HEK293 (cell line): ENCODE data around the gene FCHO1.
A peak's percentile ranks its signal among the peaks of the same experiment; 100 is the strongest.

ENCODE experiments used
- CTCF ChIA-PET: fragments of 350-600 bp; formaldehyde crosslinking; extraction: SDS; loops from one replicate; lab custom pipeline; 2021; ENCODE audit warnings: antibody characterized with exemption; lab: Yijun Ruan, JAX
- POLR2A ChIA-PET: fragments of 300-600 bp; formaldehyde crosslinking; extraction: SDS; loops from one replicate; lab custom pipeline; 2020; ENCODE audit warnings: antibody characterized with exemption, inconsistent platforms; lab: Yijun Ruan, JAX
- H3K27ac ChIP-seq: fragments of 200-500 bp; sonication (Bioruptor generic); 2 replicates; pipeline ENCODE4 v1.5.1; 2014; ENCODE audit warnings: low read depth, low read length, control low read depth, inconsistent platforms; ENCODE audit errors: extremely low read depth
- H3K36me3 ChIP-seq, 2 experiments: fragments of 200-500 bp in 1 of 2; sonication (Bioruptor generic) in 1 of 2; 1 replicate in 1 of 2; 2 replicates in 1 of 2; pipeline ENCODE4 v1.5.1; 2014 to 2017; ENCODE audit warnings: inconsistent platforms in 2 of 2, low read length in 2 of 2; ENCODE audit not compliant: control insufficient read depth in 2 of 2, insufficient read depth in 1 of 2
- H3K4me1 ChIP-seq: fragments of 200-500 bp; sonication (Bioruptor generic); 2 replicates; pipeline ENCODE4 v1.5.1; 2014; ENCODE audit warnings: mild to moderate bottlenecking, low read length, inconsistent platforms; ENCODE audit not compliant: control insufficient read depth, insufficient read depth
- H3K4me3 ChIP-seq: 2 replicates; pipeline ENCODE4 v1.5.1; 2011; ENCODE audit warnings: low read depth, mild to moderate bottlenecking, control low read depth, low read length, moderate library complexity
- H3K9me3 ChIP-seq: fragments of 200-500 bp; sonication (Bioruptor generic); 2 replicates; pipeline ENCODE4 v1.5.1; 2014; ENCODE audit warnings: low read depth, low read length, inconsistent platforms; ENCODE audit not compliant: control insufficient read depth, insufficient read depth
- GFI1B ChIP-seq: fragments of 450-650 bp; formaldehyde crosslinking; IDR thresholded peaks from 2 replicates; pipeline ENCODE4 v1.5.1; 2016; ENCODE audit warnings: missing biosample characterization, missing genetic modification characterization
- KLF8 ChIP-seq: fragments of 450-650 bp; formaldehyde crosslinking; IDR thresholded peaks from 2 replicates; pipeline ENCODE4 v1.5.1; 2016; ENCODE audit warnings: missing biosample characterization, missing genetic modification characterization
- SP3 ChIP-seq: fragments of 450-650 bp; formaldehyde crosslinking; IDR thresholded peaks from 2 replicates; pipeline ENCODE4 v1.5.1; 2016; ENCODE audit warnings: missing biosample characterization, missing genetic modification characterization
- WT1 ChIP-seq: fragments of 450-650 bp; formaldehyde crosslinking; IDR thresholded peaks from 2 replicates; pipeline ENCODE4 v1.5.1; 2016; ENCODE audit warnings: missing biosample characterization, missing genetic modification characterization
- ZNF112 ChIP-seq: fragments of 450-650 bp; formaldehyde crosslinking; IDR thresholded peaks from 2 replicates; pipeline ENCODE4 v1.5.0; 2017; ENCODE audit warnings: missing biosample characterization, missing genetic modification characterization
- ZNF280D ChIP-seq: fragments of 450-650 bp; formaldehyde crosslinking; IDR thresholded peaks from 2 replicates; pipeline ENCODE4 v1.5.1; 2016; ENCODE audit warnings: missing biosample characterization, missing genetic modification characterization
- ZNF362 ChIP-seq: fragments of 450-650 bp; formaldehyde crosslinking; IDR thresholded peaks from 2 replicates; pipeline ENCODE4 v1.5.1; 2016; ENCODE audit warnings: missing biosample characterization, missing genetic modification characterization
- ZNF621 ChIP-seq: fragments of 450-650 bp; formaldehyde crosslinking; IDR thresholded peaks from 2 replicates; pipeline ENCODE4 v1.5.1; 2017; ENCODE audit warnings: missing biosample characterization, missing genetic modification characterization
- ZNF639 ChIP-seq: fragments of 450-650 bp; formaldehyde crosslinking; IDR thresholded peaks from 2 replicates; pipeline ENCODE4 v1.5.1; 2016; ENCODE audit warnings: missing biosample characterization, missing genetic modification characterization
- ZNF654 ChIP-seq: fragments of 450-650 bp; formaldehyde crosslinking; IDR thresholded peaks from 2 replicates; pipeline ENCODE4 v1.5.1; 2016; ENCODE audit warnings: low read depth, missing biosample characterization, missing genetic modification characterization
- ZNF701 ChIP-seq: fragments of 450-650 bp; formaldehyde crosslinking; IDR thresholded peaks from 2 replicates; pipeline ENCODE4 v1.5.1; 2016; ENCODE audit warnings: missing biosample characterization, missing genetic modification characterization
- ZNF777 ChIP-seq: fragments of 450-650 bp; formaldehyde crosslinking; IDR thresholded peaks from 2 replicates; pipeline ENCODE4 v1.5.1; 2017; ENCODE audit warnings: missing biosample characterization, missing genetic modification characterization, borderline replicate concordance
- ZSCAN30 ChIP-seq: fragments of 450-650 bp; IDR thresholded peaks from 2 replicates; pipeline ENCODE4 v1.5.1; 2018; ENCODE audit warnings: missing biosample characterization, mild to moderate bottlenecking, missing genetic modification characterization, moderate library complexity
- TF ChIP-seq, protein P1 (sequence below): fragments of 450-650 bp; formaldehyde crosslinking; IDR thresholded peaks from 2 replicates; pipeline ENCODE4 v1.5.1; 2016; ENCODE audit warnings: missing biosample characterization, missing genetic modification characterization
- TF ChIP-seq, protein P2 (sequence below): fragments of 450-650 bp; IDR thresholded peaks from 2 replicates; pipeline ENCODE4 v1.5.1; 2018; ENCODE audit warnings: missing biosample characterization, missing genetic modification characterization
- TF ChIP-seq, protein P3 (sequence below): fragments of 450-650 bp; formaldehyde crosslinking; IDR thresholded peaks from 2 replicates; pipeline ENCODE4 v1.5.1; 2016; ENCODE audit warnings: missing biosample characterization, missing genetic modification characterization

Gene FCHO1

GRCh38 chr19:17758515-17758914 is 7.2 kb downstream of the FCHO1 start:
- H3K27ac ChIP-seq: no peak overlapping the region

DNA sequence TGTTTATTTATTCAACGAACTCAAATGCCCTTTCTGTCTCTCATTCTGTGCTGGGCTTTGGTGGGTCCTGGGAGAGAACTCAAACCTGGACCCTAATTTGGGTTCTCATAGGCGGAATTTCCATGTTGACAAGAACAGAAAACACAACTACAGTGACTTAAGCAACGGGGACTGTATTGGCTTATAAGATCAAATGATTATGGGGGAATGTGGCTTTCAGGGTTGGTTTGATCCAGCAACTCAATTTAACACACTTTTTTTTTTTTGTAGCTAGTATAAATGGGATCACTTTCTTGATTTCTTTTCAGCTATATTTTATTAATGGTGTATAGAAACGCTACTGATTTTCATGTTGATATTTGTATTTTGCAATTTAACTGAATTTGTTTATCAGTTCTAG is 9.9 kb downstream of the FCHO1 start:
- Histone ChIP-seq H3K36me3 (no peaks in the 10 kb centered on the region), H3K4me3 (no peak overlapping the region), H3K4me1 (no peaks in the 10 kb centered on the region), H3K9me3 (no peaks in the 10 kb centered on the region), H3K27ac (no peak overlapping the region)
- CTCF ChIA-PET: interaction anchor here (0.5 to 3.0 kb wide), 4 partner anchors 14 to 974 kb away, joined by 3 to 14 read pairs (median 4); no protein-coding TSS in a partner anchor
- POLR2A ChIA-PET: interaction anchor here (0.6 kb wide), 1 partner anchor 68 kb away, joined by 4 read pairs; no protein-coding TSS in a partner anchor
- TF ChIP-seq ZNF621 (no peak), KLF8 (no peak), ZNF701 (tag by site-specific recombination) (no peak), SP3 (tag by site-specific recombination) (no peak), ZNF639 (tag by site-specific recombination) (no peak), ZSCAN30 (no peak), ZNF112 (no peak), ZNF777 (tag by site-specific recombination) (no peak), WT1 (tag by site-specific recombination) (no peak)
- TF ChIP-seq, protein P1, sequence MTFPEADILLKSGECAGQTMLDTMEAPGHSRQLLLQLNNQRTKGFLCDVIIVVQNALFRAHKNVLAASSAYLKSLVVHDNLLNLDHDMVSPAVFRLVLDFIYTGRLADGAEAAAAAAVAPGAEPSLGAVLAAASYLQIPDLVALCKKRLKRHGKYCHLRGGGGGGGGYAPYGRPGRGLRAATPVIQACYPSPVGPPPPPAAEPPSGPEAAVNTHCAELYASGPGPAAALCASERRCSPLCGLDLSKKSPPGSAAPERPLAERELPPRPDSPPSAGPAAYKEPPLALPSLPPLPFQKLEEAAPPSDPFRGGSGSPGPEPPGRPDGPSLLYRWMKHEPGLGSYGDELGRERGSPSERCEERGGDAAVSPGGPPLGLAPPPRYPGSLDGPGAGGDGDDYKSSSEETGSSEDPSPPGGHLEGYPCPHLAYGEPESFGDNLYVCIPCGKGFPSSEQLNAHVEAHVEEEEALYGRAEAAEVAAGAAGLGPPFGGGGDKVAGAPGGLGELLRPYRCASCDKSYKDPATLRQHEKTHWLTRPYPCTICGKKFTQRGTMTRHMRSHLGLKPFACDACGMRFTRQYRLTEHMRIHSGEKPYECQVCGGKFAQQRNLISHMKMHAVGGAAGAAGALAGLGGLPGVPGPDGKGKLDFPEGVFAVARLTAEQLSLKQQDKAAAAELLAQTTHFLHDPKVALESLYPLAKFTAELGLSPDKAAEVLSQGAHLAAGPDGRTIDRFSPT (tag by site-specific recombination): no peak
- TF ChIP-seq, protein P2, sequence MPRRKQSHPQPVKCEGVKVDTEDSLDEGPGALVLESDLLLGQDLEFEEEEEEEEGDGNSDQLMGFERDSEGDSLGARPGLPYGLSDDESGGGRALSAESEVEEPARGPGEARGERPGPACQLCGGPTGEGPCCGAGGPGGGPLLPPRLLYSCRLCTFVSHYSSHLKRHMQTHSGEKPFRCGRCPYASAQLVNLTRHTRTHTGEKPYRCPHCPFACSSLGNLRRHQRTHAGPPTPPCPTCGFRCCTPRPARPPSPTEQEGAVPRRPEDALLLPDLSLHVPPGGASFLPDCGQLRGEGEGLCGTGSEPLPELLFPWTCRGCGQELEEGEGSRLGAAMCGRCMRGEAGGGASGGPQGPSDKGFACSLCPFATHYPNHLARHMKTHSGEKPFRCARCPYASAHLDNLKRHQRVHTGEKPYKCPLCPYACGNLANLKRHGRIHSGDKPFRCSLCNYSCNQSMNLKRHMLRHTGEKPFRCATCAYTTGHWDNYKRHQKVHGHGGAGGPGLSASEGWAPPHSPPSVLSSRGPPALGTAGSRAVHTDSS (tag by site-specific recombination): no peak
- TF ChIP-seq, protein P3, sequence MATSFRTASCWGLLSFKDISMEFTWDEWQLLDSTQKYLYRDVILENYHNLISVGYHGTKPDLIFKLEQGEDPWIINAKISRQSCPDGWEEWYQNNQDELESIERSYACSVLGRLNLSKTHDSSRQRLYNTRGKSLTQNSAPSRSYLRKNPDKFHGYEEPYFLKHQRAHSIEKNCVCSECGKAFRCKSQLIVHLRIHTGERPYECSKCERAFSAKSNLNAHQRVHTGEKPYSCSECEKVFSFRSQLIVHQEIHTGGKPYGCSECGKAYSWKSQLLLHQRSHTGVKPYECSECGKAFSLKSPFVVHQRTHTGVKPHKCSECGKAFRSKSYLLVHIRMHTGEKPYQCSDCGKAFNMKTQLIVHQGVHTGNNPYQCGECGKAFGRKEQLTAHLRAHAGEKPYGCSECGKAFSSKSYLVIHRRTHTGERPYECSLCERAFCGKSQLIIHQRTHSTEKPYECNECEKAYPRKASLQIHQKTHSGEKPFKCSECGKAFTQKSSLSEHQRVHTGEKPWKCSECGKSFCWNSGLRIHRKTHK (tag by site-specific recombination): no peak
- TF ChIP-seq, all 188 proteins: peak for 0

More at GRCh38 chr19:17758515-17758914, 7.2 kb downstream of the FCHO1 start:
- ChIA-PET CTCF (interaction anchor here (7.0 kb wide), 1 partner anchor 8 kb away, joined by 46 read pairs; no protein-coding TSS in a partner anchor), POLR2A (no interaction called here)
- TF ChIP-seq ZNF280D (tag by site-specific recombination) (no peak), ZNF362 (tag by site-specific recombination) (no peak), GFI1B (tag by site-specific recombination) (0 out of 2 replicates have a peak, but pooled peaks have one; percentile 38), ZNF777 (tag by site-specific recombination) (no peak), ZNF654 (no peak)
- TF ChIP-seq, protein P2 (tag by site-specific recombination): no peak
- H3K9me3 ChIP-seq: no peaks in the 10 kb centered on the region
- no peak overlapping the region for H3K4me3 ChIP-seq
- H3K4me1 ChIP-seq: no peaks in the 10 kb centered on the region
- H3K36me3 ChIP-seq: no peaks in the 10 kb centered on the region
